Measurements from ENCODE around the gene FBXL7.

Gene FBXL7

GRCh38 chr5:15831408-15831807 is 331.4 kb downstream of the FBXL7 start:
- Histone ChIP-seq H4K91ac (ENCODE audit: low read depth, low read length) (no peak overlapping the region), H3K4me2 (ENCODE audit: low read length) (no peak overlapping the region), H3K9ac (ENCODE audit: low read length) (no peak overlapping the region), H2BK5ac (ENCODE audit: low read depth, low read length, poor library complexity) (no peak overlapping the region), H3K79me1 (ENCODE audit: low read length) (no peaks in the 10 kb centered on the region), H2AFZ (ENCODE audit: insufficient read depth, low read length, poor library complexity) (no peak overlapping the region), H3K27me3 (ENCODE audit: insufficient read depth, low read length) (no peaks in the 10 kb centered on the region), H3K9me3 (ENCODE audit: insufficient read depth, low read depth, low read length) (no peaks in the 10 kb centered on the region), H2BK12ac (ENCODE audit: low read length) (no peak overlapping the region), H3K36me3 (ENCODE audit: control insufficient read depth in 1 of 2, insufficient read depth in 2 of 2, low read length in 2 of 2) (no peaks in the 10 kb centered on the region), H3K23ac (ENCODE audit: low read length) (no peak overlapping the region), H4K12ac (ENCODE audit: low read depth, low read length) (no peak overlapping the region), H3K4me3 (ENCODE audit: low read depth, low read length) (no peak overlapping the region), H2AK5ac (ENCODE audit: low read length) (no peak overlapping the region), H3K27ac (ENCODE audit: low read depth, low read length) (no peak overlapping the region), H2BK120ac (ENCODE audit: insufficient read depth, low read length, poor library complexity) (no peak overlapping the region), H3K79me2 (ENCODE audit: control insufficient read depth, insufficient read depth, low read length, poor library complexity) (no peaks in the 10 kb centered on the region), H3K18ac (ENCODE audit: low read length) (no peak overlapping the region), H3K4ac (ENCODE audit: low read depth, low read length) (no peak overlapping the region), H3K14ac (ENCODE audit: low read length) (no peak overlapping the region), H3K4me1 (ENCODE audit: control insufficient read depth in 1 of 2, insufficient read depth in 2 of 2, low read length in 2 of 2) (no peaks in the 10 kb centered on the region), H4K8ac (ENCODE audit: low read depth, low read length) (no peak overlapping the region)
- no peak for DNase-seq
- no CpG with 5 or more reads among the region's 4 CpGs for WGBS (ENCODE audit: extremely low coverage, insufficient coverage, insufficient read length)

- H2BK120ac ChIP-seq (ENCODE audit: insufficient read depth, low read length, poor library complexity) = no peak overlapping the region
- H2BK12ac ChIP-seq (ENCODE audit: low read length) = no peak overlapping the region
- H3K79me1 ChIP-seq (ENCODE audit: low read length) = no peaks in the 10 kb centered on the region
- H3K27ac ChIP-seq (ENCODE audit: low read depth, low read length) = no peak overlapping the region
- no peak overlapping the region for H3K4me2 ChIP-seq (ENCODE audit: low read length)
- DNase-seq = no peak
- H3K14ac ChIP-seq (ENCODE audit: low read length) = no peak overlapping the region
- no peaks in the 10 kb centered on the region for H3K4me1 ChIP-seq (ENCODE audit: control insufficient read depth in 1 of 2, insufficient read depth in 2 of 2, low read length in 2 of 2)
- no peaks in the 10 kb centered on the region for H3K27me3 ChIP-seq (ENCODE audit: insufficient read depth, low read length)
- no peak overlapping the region for H2AK5ac ChIP-seq (ENCODE audit: low read length)
- no peaks in the 10 kb centered on the region for H3K9me3 ChIP-seq (ENCODE audit: insufficient read depth, low read depth, low read length)
- no peak overlapping the region for H4K8ac ChIP-seq (ENCODE audit: low read depth, low read length)
- no peaks in the 10 kb centered on the region for H3K36me3 ChIP-seq (ENCODE audit: control insufficient read depth in 1 of 2, insufficient read depth in 2 of 2, low read length in 2 of 2)
- no peak overlapping the region for H3K4me3 ChIP-seq (ENCODE audit: low read depth, low read length)
- H3K23ac ChIP-seq (ENCODE audit: low read length) = no peak overlapping the region
- no peak overlapping the region for H4K12ac ChIP-seq (ENCODE audit: low read depth, low read length)
- no CpG with 5 or more reads among the region's 4 CpGs for WGBS (ENCODE audit: extremely low coverage, insufficient coverage, insufficient read length)
- H2AFZ ChIP-seq (ENCODE audit: insufficient read depth, low read length, poor library complexity) = no peak overlapping the region
- no peak overlapping the region for H3K9ac ChIP-seq (ENCODE audit: low read length)
- no peak overlapping the region for H2BK5ac ChIP-seq (ENCODE audit: low read depth, low read length, poor library complexity)
- no peak overlapping the region for H3K18ac ChIP-seq (ENCODE audit: low read length)
- no peak overlapping the region for H4K91ac ChIP-seq (ENCODE audit: low read depth, low read length)
- no peaks in the 10 kb centered on the region for H3K79me2 ChIP-seq (ENCODE audit: control insufficient read depth, insufficient read depth, low read length, poor library complexity)
- no peak overlapping the region for H3K4ac ChIP-seq (ENCODE audit: low read depth, low read length)
Measured at GRCh38 chr5:15833365-15833764, 333.4 kb downstream of the FBXL7 start.

- H3K4me3 ChIP-seq (ENCODE audit: low read depth, low read length) = no peak overlapping the region
- H3K23ac ChIP-seq (ENCODE audit: low read length) = no peak overlapping the region
- H3K36me3 ChIP-seq (ENCODE audit: control insufficient read depth in 1 of 2, insufficient read depth in 2 of 2, low read length in 2 of 2) = no peaks in the 10 kb centered on the region
- H4K12ac ChIP-seq (ENCODE audit: low read depth, low read length) = no peak overlapping the region
- H3K9me3 ChIP-seq (ENCODE audit: insufficient read depth, low read depth, low read length) = no peaks in the 10 kb centered on the region
- H3K9ac ChIP-seq (ENCODE audit: low read length) = no peak overlapping the region
- H3K4me2 ChIP-seq (ENCODE audit: low read length) = no peak overlapping the region
- H3K27me3 ChIP-seq (ENCODE audit: insufficient read depth, low read length) = no peaks in the 10 kb centered on the region
- no peak overlapping the region for H2AFZ ChIP-seq (ENCODE audit: insufficient read depth, low read length, poor library complexity)
- no peak overlapping the region for H2BK5ac ChIP-seq (ENCODE audit: low read depth, low read length, poor library complexity)
- H3K14ac ChIP-seq (ENCODE audit: low read length) = no peak overlapping the region
- H3K18ac ChIP-seq (ENCODE audit: low read length) = no peak overlapping the region
- DNase-seq = no peak
- no peak overlapping the region for H3K4ac ChIP-seq (ENCODE audit: low read depth, low read length)
- no peak overlapping the region for H4K8ac ChIP-seq (ENCODE audit: low read depth, low read length)
- no CpG with 5 or more reads among the region's 3 CpGs for WGBS (ENCODE audit: extremely low coverage, insufficient coverage, insufficient read length)
- no peaks in the 10 kb centered on the region for H3K4me1 ChIP-seq (ENCODE audit: control insufficient read depth in 1 of 2, insufficient read depth in 2 of 2, low read length in 2 of 2)
- no peak overlapping the region for H2BK120ac ChIP-seq (ENCODE audit: insufficient read depth, low read length, poor library complexity)
- H3K27ac ChIP-seq (ENCODE audit: low read depth, low read length) = no peak overlapping the region
- no peaks in the 10 kb centered on the region for H3K79me2 ChIP-seq (ENCODE audit: control insufficient read depth, insufficient read depth, low read length, poor library complexity)
- no peak overlapping the region for H2AK5ac ChIP-seq (ENCODE audit: low read length)
- H4K91ac ChIP-seq (ENCODE audit: low read depth, low read length) = no peak overlapping the region
- no peaks in the 10 kb centered on the region for H3K79me1 ChIP-seq (ENCODE audit: low read length)
- no peak overlapping the region for H2BK12ac ChIP-seq (ENCODE audit: low read length)
Measured at GRCh38 chr5:15834596-15835245, 334.7 kb downstream of the FBXL7 start.

- no peak overlapping the region for H2AK5ac ChIP-seq (ENCODE audit: low read length)
Measured at GRCh38 chr5:15835514-15835913, 335.5 kb downstream of the FBXL7 start.

More at GRCh38 chr5:15835514-15835913, 335.5 kb downstream of the FBXL7 start:
- Histone ChIP-seq H3K18ac (ENCODE audit: low read length) (no peak overlapping the region), H3K4me2 (ENCODE audit: low read length) (no peak overlapping the region), H3K4me1 (ENCODE audit: control insufficient read depth in 1 of 2, insufficient read depth in 2 of 2, low read length in 2 of 2) (no peaks in the 10 kb centered on the region), H4K8ac (ENCODE audit: low read depth, low read length) (no peak overlapping the region), H3K27ac (ENCODE audit: low read depth, low read length) (no peak overlapping the region), H4K12ac (ENCODE audit: low read depth, low read length) (no peak overlapping the region), H3K79me1 (ENCODE audit: low read length) (no peaks in the 10 kb centered on the region), H2BK120ac (ENCODE audit: insufficient read depth, low read length, poor library complexity) (no peak overlapping the region), H2BK5ac (ENCODE audit: low read depth, low read length, poor library complexity) (no peak overlapping the region), H3K36me3 (ENCODE audit: control insufficient read depth in 1 of 2, insufficient read depth in 2 of 2, low read length in 2 of 2) (no peaks in the 10 kb centered on the region), H3K23ac (ENCODE audit: low read length) (no peak overlapping the region), H4K91ac (ENCODE audit: low read depth, low read length) (no peak overlapping the region), H3K4ac (ENCODE audit: low read depth, low read length) (no peak overlapping the region), H2AFZ (ENCODE audit: insufficient read depth, low read length, poor library complexity) (no peak overlapping the region), H3K27me3 (ENCODE audit: insufficient read depth, low read length) (no peaks in the 10 kb centered on the region), H2BK12ac (ENCODE audit: low read length) (no peak overlapping the region), H3K79me2 (ENCODE audit: control insufficient read depth, insufficient read depth, low read length, poor library complexity) (no peaks in the 10 kb centered on the region), H3K4me3 (ENCODE audit: low read depth, low read length) (no peak overlapping the region), H3K9ac (ENCODE audit: low read length) (no peak overlapping the region), H3K9me3 (ENCODE audit: insufficient read depth, low read depth, low read length) (no peaks in the 10 kb centered on the region), H3K14ac (ENCODE audit: low read length) (no peak overlapping the region)
- no peak for DNase-seq
- WGBS (ENCODE audit: extremely low coverage, insufficient coverage, insufficient read length) = no CpG with 5 or more reads among the region's 2 CpGs
